GM19438 (cell line): Measurements from ENCODE around the gene BHLHA15.

Source experiments
- ATAC-seq: cut with Tn5 transposase; IDR thresholded peaks from one replicate; pipeline ENCODE4 v1.9.1; 2021; ENCODE audit warnings: low read depth; ENCODE audit not compliant: unreplicated experiment

Gene BHLHA15

DNA sequence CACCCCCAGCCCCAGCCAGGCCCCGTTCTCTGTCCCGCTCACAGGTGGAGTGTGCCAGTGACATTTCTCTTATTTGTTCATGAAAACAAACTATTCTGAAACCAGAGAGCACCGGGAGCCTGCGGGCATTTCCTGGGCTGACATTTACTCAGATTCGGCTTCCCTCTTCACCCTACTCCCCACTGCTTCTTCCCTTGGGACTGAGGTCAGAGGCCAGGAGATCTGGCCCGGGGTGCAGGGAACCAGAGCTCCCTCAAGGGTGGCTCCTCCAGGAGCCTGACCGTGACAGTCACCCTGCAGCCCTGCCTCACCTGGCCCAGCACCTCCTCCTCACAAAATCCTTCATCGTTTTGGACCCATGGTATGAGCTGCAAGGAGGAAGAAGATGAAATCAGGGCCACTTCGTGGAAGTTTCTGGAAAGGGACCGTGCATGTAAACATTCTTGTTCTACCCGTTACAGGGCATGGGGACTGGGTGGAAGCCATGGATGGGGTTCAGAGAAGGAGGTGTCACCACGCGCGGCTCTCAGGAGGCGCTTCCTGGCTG is 12.2 kb downstream of the BHLHA15 start:
- ATAC-seq: no peak

DNA sequence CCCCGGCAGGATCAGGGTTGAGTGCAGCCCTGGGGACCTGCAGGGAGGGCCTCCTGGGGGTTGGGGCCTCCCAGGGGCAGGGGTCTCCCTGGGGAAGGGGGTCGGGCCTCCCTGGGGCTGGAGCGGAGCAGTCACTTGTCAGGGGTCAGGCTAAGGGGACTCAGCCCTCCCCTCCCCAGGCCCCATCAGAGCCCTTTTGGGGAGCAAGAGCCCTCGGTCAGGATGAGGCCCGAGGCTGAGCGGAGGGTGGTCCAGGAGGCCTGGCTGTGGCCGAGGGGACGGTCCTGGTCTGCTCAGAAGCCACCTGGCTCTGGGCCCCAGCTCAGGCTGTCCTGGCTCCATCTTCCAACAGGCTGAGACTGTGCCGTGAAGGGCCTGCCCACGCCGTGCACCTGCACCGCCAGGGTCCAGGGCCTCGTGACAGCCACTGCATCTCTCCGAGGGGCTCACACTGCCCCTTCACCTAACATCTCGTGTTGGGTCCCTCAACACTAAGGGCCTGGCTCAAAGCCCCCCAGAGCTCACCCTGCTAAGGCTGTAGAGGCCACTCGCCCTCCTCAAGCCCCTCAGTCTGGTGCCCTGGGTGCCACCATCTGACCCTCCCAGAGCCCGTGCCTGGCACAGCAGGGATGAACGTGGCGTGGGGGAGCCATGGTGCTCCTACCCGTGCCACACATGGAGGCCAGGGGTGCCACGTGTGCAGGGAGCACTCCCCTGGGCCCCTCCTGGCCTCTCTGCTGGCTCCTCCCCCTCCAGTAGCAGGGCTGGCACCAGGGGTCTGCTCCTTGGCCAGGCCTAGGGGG is 12.9 kb downstream of the BHLHA15 start:
- ATAC-seq: no peak

DNA sequence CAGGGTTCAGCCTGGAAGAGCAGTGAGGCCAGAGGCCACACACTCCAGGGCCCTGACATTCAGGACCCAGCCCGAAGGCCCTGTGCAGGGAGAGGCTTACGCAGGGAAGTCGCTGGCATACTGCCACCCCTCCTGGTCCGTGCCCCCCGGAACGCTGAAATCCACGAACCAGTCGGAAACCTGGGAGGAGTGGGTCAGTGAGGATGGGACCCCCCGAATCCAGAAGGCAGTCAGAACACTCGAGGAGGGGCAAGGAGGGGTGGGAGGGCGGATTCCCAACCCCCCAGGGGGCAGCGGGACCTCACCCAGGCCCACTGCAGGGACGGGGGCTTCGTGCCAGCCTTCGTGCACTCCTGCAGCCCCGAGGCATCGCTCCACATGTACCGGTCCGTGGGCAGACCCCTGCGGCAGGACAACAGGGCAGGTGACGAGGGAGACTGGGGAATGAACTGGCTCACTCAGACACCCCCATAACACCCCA is 13.5 kb downstream of the BHLHA15 start:
- no peak for ATAC-seq

DNA sequence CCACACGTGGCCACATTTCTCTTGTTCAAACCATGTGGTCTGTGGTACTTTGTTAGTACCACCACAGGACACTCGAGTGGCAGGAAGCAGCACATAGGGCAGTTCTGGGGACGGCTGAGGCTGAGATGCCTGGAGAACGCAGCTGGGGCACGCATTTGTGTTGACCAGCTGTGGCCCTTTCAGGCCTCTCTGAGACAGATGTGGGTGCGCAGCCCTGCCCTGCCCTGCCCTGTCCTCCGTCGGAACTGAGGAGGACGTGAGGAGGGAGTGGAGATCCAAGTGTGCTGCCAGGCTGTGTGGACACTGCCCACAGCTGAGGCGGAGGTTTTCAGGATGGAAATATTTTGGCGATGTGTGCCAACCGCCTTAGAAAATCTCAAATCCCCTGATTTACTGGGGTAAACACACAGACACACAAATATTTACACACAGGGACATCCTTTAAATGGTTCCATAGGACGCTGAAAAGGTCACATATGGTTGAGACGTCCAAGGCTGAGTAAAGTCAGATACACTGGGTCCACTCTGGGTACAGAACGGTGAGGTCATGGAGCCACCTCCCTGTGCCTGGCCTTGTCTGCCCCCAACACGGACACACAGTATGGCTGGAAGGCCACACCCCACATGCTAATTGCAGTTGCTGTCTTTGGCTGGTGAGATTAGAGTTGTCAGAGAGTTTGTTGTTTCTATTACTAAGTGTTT is 14.8 kb downstream of the BHLHA15 start:
- no peak for ATAC-seq

- no peak for ATAC-seq
Observed at GRCh38 chr7:98227939-98228338, 16.7 kb downstream of the BHLHA15 start.

GRCh38 chr7:98228801-98229200 is 17.6 kb downstream of the BHLHA15 start:
- ATAC-seq: no peak

GRCh38 chr7:98229441-98229840 is 18.2 kb downstream of the BHLHA15 start:
- ATAC-seq: no peak

- ATAC-seq: no peak
Observed at GRCh38 chr7:98229991-98230745, 18.9 kb downstream of the BHLHA15 start.

GRCh38 chr7:98230746-98231471 is 19.7 kb downstream of the BHLHA15 start:
- no peak for ATAC-seq

DNA sequence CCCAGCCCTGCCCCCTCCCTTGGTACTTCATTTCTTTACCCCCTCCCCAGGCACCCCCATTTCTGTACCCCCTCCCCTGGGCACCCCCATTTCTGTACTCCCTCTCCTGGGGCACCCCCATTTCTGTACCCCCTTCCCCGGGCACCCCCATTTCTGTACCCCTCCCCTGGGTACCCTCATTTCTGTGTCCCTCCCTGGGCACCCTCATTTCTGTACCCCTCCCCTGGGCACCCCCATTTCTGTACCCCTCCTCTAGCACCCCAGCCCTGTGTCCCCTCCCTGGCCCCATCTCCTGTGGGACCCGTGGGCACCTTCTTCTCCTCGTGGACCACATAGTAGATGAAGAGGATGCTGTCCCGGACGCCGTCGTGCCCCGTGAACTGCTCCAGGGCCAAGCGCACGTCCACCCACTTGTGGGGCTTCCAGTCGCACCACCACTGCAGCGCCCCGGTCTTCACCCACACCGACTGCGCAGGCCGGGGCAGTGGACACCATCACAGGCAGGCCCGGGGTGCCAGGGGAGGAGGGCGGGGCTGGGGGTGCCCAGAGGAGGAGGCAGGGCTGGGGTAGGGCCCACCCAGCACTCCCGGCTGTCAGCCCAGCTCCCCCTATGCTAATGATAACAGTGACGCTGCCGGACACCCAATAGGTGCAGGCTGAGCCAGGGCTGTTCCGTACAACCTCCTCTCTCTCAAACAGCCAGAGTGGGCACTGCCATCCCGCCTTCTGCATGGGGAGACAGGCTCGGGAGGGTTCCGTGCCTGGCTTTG is 20.4 kb downstream of the BHLHA15 start:
- ATAC-seq: no peak

DNA sequence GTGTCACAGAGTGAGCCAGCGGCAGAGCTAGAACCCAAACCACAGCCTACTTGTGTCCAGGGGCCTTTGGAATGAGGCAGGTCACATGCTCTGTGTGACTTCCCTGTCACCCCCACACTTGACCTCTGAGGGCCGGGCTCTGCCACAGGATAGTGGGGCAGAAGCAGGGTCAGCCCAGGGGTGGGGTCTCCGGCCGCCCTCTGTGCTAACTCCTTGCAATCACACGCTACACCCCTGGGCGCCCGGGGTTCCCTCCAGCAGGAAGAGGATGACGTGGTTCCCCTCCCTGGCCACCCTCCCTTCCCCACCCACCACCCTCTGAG is 21.0 kb downstream of the BHLHA15 start:
- no peak for ATAC-seq

DNA sequence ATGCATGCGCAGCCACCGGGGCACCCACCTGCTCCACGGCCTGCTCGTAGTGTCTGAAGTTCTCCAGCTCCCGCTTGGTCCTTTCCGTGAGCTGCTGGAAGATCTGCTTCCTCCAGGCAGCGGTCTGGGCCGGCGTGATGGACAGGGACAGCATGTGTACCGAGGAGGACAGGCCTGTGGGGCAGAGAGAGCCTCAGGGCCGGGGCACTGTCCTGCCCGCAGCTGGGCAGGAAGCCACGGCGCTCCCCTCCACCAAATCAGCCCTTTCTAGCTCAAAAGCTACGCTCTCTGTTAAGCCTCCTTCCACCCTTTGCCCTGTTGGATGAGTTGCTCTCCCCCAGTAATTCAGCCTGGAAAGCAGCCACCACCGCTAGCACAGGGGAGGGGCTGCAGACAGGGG is 21.6 kb downstream of the BHLHA15 start:
- no peak for ATAC-seq

DNA sequence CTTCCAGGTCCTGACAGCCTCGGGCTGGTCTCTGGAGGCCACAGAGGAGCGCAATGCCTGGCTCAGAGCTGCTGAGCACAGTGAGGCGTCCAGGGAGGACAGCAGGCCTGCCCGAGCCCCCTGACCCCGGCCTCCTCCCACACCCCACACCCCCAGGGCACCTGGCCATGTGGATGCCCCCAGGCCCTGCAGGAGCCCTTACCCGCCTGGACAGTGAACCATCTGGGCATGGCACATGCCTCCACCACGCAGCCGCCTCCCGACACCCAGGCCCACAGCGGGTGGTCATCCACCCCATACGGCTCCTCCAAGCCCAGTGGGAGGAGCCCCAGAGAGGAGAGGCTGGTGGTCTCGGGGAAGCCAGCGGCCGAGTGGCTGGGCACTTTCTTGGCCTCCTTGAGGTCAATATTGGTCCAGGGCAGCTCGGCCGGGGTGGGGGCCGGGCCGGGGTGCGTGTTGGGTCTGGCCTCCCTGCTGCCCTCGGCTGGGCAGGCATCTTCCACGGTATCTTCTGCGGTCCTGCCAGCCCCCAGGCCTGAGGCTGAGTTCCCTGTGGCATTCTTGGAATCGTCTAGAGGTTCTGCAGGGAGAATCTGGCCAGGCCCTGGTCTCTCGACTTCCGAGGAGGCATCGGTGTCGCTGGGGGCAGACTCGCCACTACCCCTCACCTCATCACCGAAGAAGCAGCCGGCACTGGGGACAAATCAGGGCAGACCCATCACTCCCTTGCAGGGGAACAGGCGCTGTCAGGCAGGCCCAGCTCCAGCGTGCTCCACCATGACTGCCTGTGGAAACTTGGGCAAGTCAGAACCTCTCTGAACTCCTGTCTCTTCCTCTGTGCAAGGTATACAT is 22.2 kb downstream of the BHLHA15 start:
- no peak for ATAC-seq

DNA sequence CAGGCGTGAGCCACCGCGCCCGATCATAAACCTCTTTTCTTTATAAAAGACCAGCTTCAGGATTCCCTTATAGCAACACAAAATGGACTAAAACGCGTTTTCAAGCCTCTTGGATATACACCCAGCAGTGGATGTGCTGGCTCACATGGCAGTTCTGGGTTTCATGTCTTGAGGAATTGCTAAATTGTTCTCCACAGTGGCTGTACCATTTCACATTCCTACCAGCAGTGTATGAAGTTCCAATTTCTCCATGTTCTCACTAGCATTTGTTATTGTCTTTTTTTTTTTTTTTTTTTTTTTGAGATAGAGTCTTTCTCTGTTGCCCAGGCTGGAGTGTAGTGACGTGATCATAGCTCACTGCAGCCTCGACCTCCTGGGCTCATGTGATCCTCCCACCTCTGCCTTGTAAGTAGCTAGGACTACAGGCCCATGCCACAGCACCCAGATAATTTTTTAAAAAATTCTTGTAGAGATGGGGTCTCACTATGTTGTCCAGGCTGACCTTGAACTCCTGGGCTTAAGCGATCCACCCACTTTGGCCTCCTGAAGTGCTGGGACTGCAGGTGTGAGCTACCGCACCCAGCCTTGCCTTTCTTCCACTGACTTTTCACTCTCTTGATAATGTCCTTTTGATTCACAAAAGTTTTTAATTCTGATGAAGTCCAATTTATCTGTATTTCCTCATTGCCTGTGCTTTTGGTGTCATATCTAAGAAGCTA is 23.3 kb downstream of the BHLHA15 start:
- no peak for ATAC-seq

- ATAC-seq: no peak
Observed at GRCh38 chr7:98235901-98236300, 24.7 kb downstream of the BHLHA15 start.

- no peak for ATAC-seq
Observed at GRCh38 chr7:98236355-98237185, 25.3 kb downstream of the BHLHA15 start.

GRCh38 chr7:98238076-98238475 is 26.8 kb downstream of the BHLHA15 start:
- ATAC-seq: no peak
